Ishikawa (cell line): ENCODE measurements around the gene ABHD2.

ENCODE experiments used
- RAD21 ChIP-seq: IDR thresholded peaks from 2 replicates; pipeline ENCODE4 v1.6.1; 2012; ENCODE audit warnings: low read depth
- TAF1 ChIP-seq: IDR thresholded peaks from 2 replicates; pipeline ENCODE4 v1.6.1; 2012; ENCODE audit warnings: low read depth, mild to moderate bottlenecking
- ZBTB7A ChIP-seq: IDR thresholded peaks from 2 replicates; pipeline ENCODE4 v1.6.1; 2012; ENCODE audit warnings: low read depth

DNA sequence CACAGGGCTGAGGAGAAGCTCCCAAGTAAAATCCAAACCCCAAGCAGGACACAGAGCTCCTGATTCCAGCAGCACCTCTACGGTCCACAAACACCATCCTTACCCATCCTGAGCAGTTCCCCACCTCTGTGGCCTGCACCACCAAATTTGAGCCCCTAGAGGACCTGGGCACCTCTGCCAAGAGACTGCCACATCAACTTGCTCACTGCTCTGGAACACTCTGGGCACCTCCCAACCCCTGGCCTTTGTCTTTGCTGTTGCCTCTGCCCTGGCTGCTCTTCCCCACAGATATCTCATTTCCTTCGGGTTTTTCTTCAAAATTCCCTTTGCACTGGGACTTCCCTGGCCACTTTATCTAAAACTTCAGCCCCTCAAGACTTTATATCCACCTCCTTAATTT, 127.4 kb downstream of the ABHD2 start:
- no peak for TF ChIP-seq RAD21
- TF ChIP-seq TAF1 = no peak
- TF ChIP-seq ZBTB7A = no peak
